Cardiac ventricle fibroblast (primary cell): ENCODE data around the gene ABCB9. TPM values are rescaled to one million over a fixed set of nuclear protein-coding genes. Genes with fewer than 3 reads are reported as not detected.

ENCODE experiments used
- total RNA-seq: library from RNA; depleted of rRNA; stranded (reverse); fragments of >200 nt; gene quantifications from 2 replicates; pipeline ENCODE4 v1.2.3, GENCODE V29; 2015

ABCB9 gene
- total RNA-seq, result 9.3 and 15.8 TPM in 2 replicates

GRCh38 chr12:122965851-122966742 lies at the start of gene ABCB9:
Gene ABCB9 (minus strand): TSS chr12:122966463. CDS start chr12:122960235, 6,228 bp downstream.

GRCh38 chr12:122980183-122981035 lies 14.1 kb upstream of the ABCB9 start, which contains the start of gene ARL6IP4:
Gene ARL6IP4 (plus strand): TSS chr12:122980681. CDS start chr12:122981140, 459 bp downstream.

GRCh38 chr12:122974892-122975789 lies 8.9 kb upstream of the ABCB9 start, which contains the start of gene OGFOD2:
Gene OGFOD2 (plus strand): TSS chr12:122975244. CDS start chr12:122975252, 8 bp downstream.

GRCh38 chr12:122895704-122896636 lies 70.3 kb downstream of the ABCB9 start, which contains the start of gene VPS37B:
Gene VPS37B (minus strand): TSS chr12:122896124. CDS start chr12:122896062, 62 bp downstream.

Other genes starting within 250 kb of the ABCB9 start
- gene HCAR3, start 249.7 kb downstream of the ABCB9 start, total RNA-seq, result not detected in 2 replicates
- gene HCAR1, start 235.6 kb downstream of the ABCB9 start, total RNA-seq, result 0.78 and 1.6 TPM in 2 replicates
- gene DENR, start 213.6 kb downstream of the ABCB9 start, total RNA-seq, result 21.1 and 23.5 TPM in 2 replicates
- gene CCDC62, start 191.9 kb downstream of the ABCB9 start, total RNA-seq, result 0.24 TPM in 1 of 2 replicates, not detected in the other
- gene HIP1R, start 131.0 kb downstream of the ABCB9 start, total RNA-seq, result 6.6 and 9.2 TPM in 2 replicates
- gene VPS37B, start 70.3 kb downstream of the ABCB9 start, total RNA-seq, result 24.5 and 25.8 TPM in 2 replicates
- 11.4 TPM in 2 replicates for gene OGFOD2, start 8.8 kb upstream of the ABCB9 start, total RNA-seq
- 99.4 and 164 TPM in 2 replicates for gene ARL6IP4, start 14.2 kb upstream of the ABCB9 start, total RNA-seq
- 2.2 and 3.3 TPM in 2 replicates for gene PITPNM2, start 184.6 kb upstream of the ABCB9 start, total RNA-seq